ENCODE data around the gene NOC2L. TPM values are rescaled to one million over a fixed set of nuclear protein-coding genes. Genes with fewer than 3 reads are reported as not detected.

NOC2L gene
- total and polyA plus RNA-seq, 9 donors = 17.8 to 55.2 (median 41.4) TPM

- TF ChIP-seq POLR2A (IDR thresholded peaks at IDR 0.05) (no peak), CTCF (IDR thresholded peaks at IDR 0.05) (no peak), EP300 (IDR thresholded peaks at IDR 0.05) (no peak)
- Histone ChIP-seq H3K27ac (no peak overlapping the region), H3K36me3 (no peaks in the 10 kb centered on the region), H3K9me3 (no peaks in the 10 kb centered on the region), H3K27me3 (peaks cover 6% of the 10 kb centered on the region), H3K4me1 (ENCODE audit: insufficient read depth) (peaks cover 30% of the 10 kb centered on the region), H3K4me3 (no peak overlapping the region)
- WGBS, 3 donors = 18 to 26% (median 25%) methylated on average over 28 of the region's 28 CpGs
- intact Hi-C loops (cut with DNase I) = no loop called here
- DNase-seq = peak; percentile 78 to 91 (median 87)
These were observed 14.4 kb downstream of the NOC2L start for GRCh38 chr1:944341-945325.

GRCh38 chr1:943545-944340 is 15.3 kb downstream of the NOC2L start:
- intact Hi-C loops (cut with DNase I) = no loop called here
- H3K4me3 ChIP-seq = peak overlapping the region; percentile 2

GRCh38 chr1:942864-943533 is 16.1 kb downstream of the NOC2L start:
- H3K27me3 ChIP-seq = peaks cover 6% of the 10 kb centered on the region
- intact Hi-C loops (cut with DNase I) = no loop called here
- peak overlapping the region in 1 of 2 donors; percentile 3 for H3K27ac ChIP-seq
- no peaks in the 10 kb centered on the region for H3K36me3 ChIP-seq
- peak; percentile 66 to 87 (median 79) for DNase-seq
- WGBS, 3 donors = 7 to 15% (median 9%) methylated on average over 23 to 27 of the region's 27 CpGs
- H3K9me3 ChIP-seq = no peaks in the 10 kb centered on the region
- peaks cover 31% of the 10 kb centered on the region for H3K4me1 ChIP-seq (ENCODE audit: insufficient read depth)
- H3K4me3 ChIP-seq = peak overlapping the region; percentile 21
- TF ChIP-seq CTCF (IDR thresholded peaks at IDR 0.05) = no peak
- TF ChIP-seq EP300 (IDR thresholded peaks at IDR 0.05) = no peak
- no peak for TF ChIP-seq POLR2A (IDR thresholded peaks at IDR 0.05)

More at GRCh38 chr1:943545-944340, 15.3 kb downstream of the NOC2L start:
- Histone ChIP-seq H3K27me3 (peaks cover 6% of the 10 kb centered on the region), H3K4me1 (ENCODE audit: insufficient read depth) (peaks cover 31% of the 10 kb centered on the region), H3K9me3 (no peaks in the 10 kb centered on the region), H3K36me3 (no peaks in the 10 kb centered on the region), H3K27ac (peak overlapping the region; percentile 19 to 28)
- DNase-seq = peak in 3 of 5 donors; percentile 52 to 74 (median 63)
- 18 to 32% (median 19%) methylated on average over 27 of the region's 27 CpGs for WGBS, 3 donors
- TF ChIP-seq EP300 (IDR thresholded peaks at IDR 0.05) = no peak
- no peak for TF ChIP-seq CTCF (IDR thresholded peaks at IDR 0.05)
- TF ChIP-seq POLR2A (IDR thresholded peaks at IDR 0.05) = no peak

- intact Hi-C loops (cut with DNase I) = no loop called here
- H3K4me3 ChIP-seq = peak overlapping the region; percentile 21
- H3K4me1 ChIP-seq (ENCODE audit: insufficient read depth) = peaks cover 31% of the 10 kb centered on the region
- WGBS, 3 donors = 0 to 2% (median 1%) methylated on average over 2 to 48 of the region's 48 CpGs
- no peaks in the 10 kb centered on the region for H3K9me3 ChIP-seq
- H3K27me3 ChIP-seq = peaks cover 10% of the 10 kb centered on the region
- peak in 1 of 5 donors; percentile 58 for DNase-seq
- peak overlapping the region in 1 of 2 donors; percentile 3 for H3K27ac ChIP-seq
- H3K36me3 ChIP-seq = no peaks in the 10 kb centered on the region
- TF ChIP-seq POLR2A (IDR thresholded peaks at IDR 0.05) = no peak
These were observed 16.6 kb downstream of the NOC2L start for GRCh38 chr1:942411-942821.

All from ovary (tissue), 9 donors.